ENCODE data around the gene BCR.
"Not testable (repeated sequence)": the region's sequence is repeated elsewhere in the genome, so short reads cannot be mapped to it uniquely, and the experiment has no call there.

Gene BCR

GRCh38 chr22:23361676-23362075 lies 181.4 kb downstream of the BCR start:
- no peak for TF ChIP-seq CTCF (IDR thresholded peaks at IDR 0.05; ENCODE audit: low read depth, low read length)
- DNase-seq = no peak
- Histone ChIP-seq H3K4me1 (no peaks in the 10 kb centered on the region), H3K4me3 (ENCODE audit: low read depth, low read length) (no peak overlapping the region), H3K9me3 (no peaks in the 10 kb centered on the region), H3K36me3 (no peaks in the 10 kb centered on the region), H3K27me3 (no peaks in the 10 kb centered on the region)

- Histone ChIP-seq H3K4me1 (no peaks in the 10 kb centered on the region), H3K27me3 (no peaks in the 10 kb centered on the region), H3K4me3 (ENCODE audit: low read depth, low read length) (no peak overlapping the region), H3K36me3 (no peaks in the 10 kb centered on the region), H3K9me3 (no peaks in the 10 kb centered on the region)
- no peak for TF ChIP-seq CTCF (IDR thresholded peaks at IDR 0.05; ENCODE audit: low read depth, low read length)
- no peak for DNase-seq
Measured at GRCh38 chr22:23363683-23364082, 183.4 kb downstream of the BCR start.

- no peaks in the 10 kb centered on the region for H3K4me1 ChIP-seq
- DNase-seq = no peak
- H3K4me3 ChIP-seq (ENCODE audit: low read depth, low read length) = no peak overlapping the region
- no peak for TF ChIP-seq CTCF (IDR thresholded peaks at IDR 0.05; ENCODE audit: low read depth, low read length)
- no peaks in the 10 kb centered on the region for H3K27me3 ChIP-seq
- H3K36me3 ChIP-seq = no peaks in the 10 kb centered on the region
- H3K9me3 ChIP-seq = no peaks in the 10 kb centered on the region
Measured at GRCh38 chr22:23364389-23364788, 184.1 kb downstream of the BCR start.

- Histone ChIP-seq H3K9me3 (no peaks in the 10 kb centered on the region), H3K27me3 (no peaks in the 10 kb centered on the region), H3K4me3 (ENCODE audit: low read depth, low read length) (no peak overlapping the region), H3K4me1 (no peaks in the 10 kb centered on the region), H3K36me3 (no peaks in the 10 kb centered on the region)
- no peak for DNase-seq
- no peak for TF ChIP-seq CTCF (IDR thresholded peaks at IDR 0.05; ENCODE audit: low read depth, low read length)
Measured at GRCh38 chr22:23365524-23365923, 185.2 kb downstream of the BCR start.

GRCh38 chr22:23365961-23366360 lies 185.7 kb downstream of the BCR start:
- no peak overlapping the region for H3K4me3 ChIP-seq (ENCODE audit: low read depth, low read length)
- H3K4me1 ChIP-seq = no peaks in the 10 kb centered on the region
- no peaks in the 10 kb centered on the region for H3K27me3 ChIP-seq
- no peaks in the 10 kb centered on the region for H3K36me3 ChIP-seq
- no peak for DNase-seq
- H3K9me3 ChIP-seq = no peaks in the 10 kb centered on the region
- TF ChIP-seq CTCF (IDR thresholded peaks at IDR 0.05; ENCODE audit: low read depth, low read length) = no peak

- DNase-seq; H3K4me3 ChIP-seq (ENCODE audit: low read depth, low read length); H3K36me3 ChIP-seq; H3K9me3 ChIP-seq; H3K4me1 ChIP-seq; H3K27me3 ChIP-seq: not testable (repeated sequence)
Measured at GRCh38 chr22:23367196-23367595, 186.9 kb downstream of the BCR start.

All from BE2C (cell line).